Omental fat pad (tissue), 4 donors: Measurements from ENCODE around the gene GPR89A. TPM values are rescaled to one million over a fixed set of nuclear protein-coding genes. Genes with fewer than 3 reads are reported as not detected.
"Not testable (repeated sequence)": the region's sequence is repeated elsewhere in the genome, so short reads cannot be mapped to it uniquely, and the experiment has no call there.

Experiments
- ATAC-seq: fragments of 150-250 bp; one replicate; pipeline ENCODE4 v1.9.1; 2016; ENCODE audit warnings: mild to moderate bottlenecking, moderate library complexity; ENCODE audit not compliant: low FRiP score
- DNase-seq: peaks from one replicate; pipeline ENCODE4 v3.0.0-alpha.2; 2019; ENCODE audit warnings: low spot score
- total RNA-seq, 4 donors: library from RNA; depleted of rRNA; stranded (reverse); fragments of >200 nt; gene quantifications; one replicate each; pipeline ENCODE4 v1.1.0, GENCODE V29; 2016
- TF ChIP-seq, protein P1 (sequence below), 3 donors: fragments of 450-650 bp; IDR thresholded peaks; one replicate each; pipeline ENCODE4 v1.5.1; 2016 to 2017; ENCODE audit warnings: antibody characterized with exemption in 3 of 3, mild to moderate bottlenecking in 3 of 3, moderate library complexity in 2 of 3

The GPR89A gene
- total RNA-seq, 4 donors from 2014 or later = 27.1 to 44.1 (median 28.2) TPM

DNA sequence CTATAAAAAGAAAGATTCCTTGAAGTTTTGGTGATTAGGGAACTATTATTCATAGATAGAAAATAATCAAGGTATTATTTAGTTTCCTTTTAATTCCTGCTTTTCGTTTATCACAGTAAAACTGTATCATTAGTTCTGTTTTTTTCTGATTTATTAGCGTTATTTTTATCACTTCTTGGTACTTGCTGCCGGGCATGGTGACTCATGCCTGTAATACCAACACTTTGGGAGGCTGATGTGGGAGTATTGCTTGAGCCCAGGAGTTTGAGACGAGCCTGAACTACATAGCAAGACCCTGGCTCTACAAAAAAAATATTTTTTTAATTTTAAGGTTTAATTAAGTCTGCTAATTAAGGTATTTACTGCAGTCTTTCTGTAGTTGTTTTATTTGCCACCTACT lies 57.2 kb downstream of the GPR89A start:
- not testable (repeated sequence) for DNase-seq
- ATAC-seq = peak; percentile 89

GRCh38 chr1:145670995-145671745 lies 63.4 kb downstream of the GPR89A start:
- DNase-seq, ATAC-seq: not testable (repeated sequence)

DNA sequence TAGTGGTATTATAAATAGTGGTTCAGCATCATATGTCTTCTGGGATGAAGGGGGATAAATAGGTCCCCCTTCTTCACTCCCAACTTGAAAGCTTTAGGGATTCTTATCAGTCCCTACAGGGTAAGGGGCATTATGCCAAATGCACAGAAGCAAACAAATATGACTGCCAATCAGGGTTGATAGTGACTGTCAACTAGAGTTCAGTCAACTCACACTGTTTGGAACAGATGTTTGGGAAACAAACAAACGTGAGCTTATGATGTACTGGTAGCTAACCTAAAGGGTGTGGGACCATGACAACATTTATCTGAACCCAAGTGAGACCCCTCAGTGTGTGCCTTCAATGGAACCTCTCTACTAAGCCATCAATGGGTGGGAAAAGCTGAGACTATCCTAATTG lies 65.4 kb downstream of the GPR89A start:
- ATAC-seq, DNase-seq: not testable (repeated sequence)

DNA sequence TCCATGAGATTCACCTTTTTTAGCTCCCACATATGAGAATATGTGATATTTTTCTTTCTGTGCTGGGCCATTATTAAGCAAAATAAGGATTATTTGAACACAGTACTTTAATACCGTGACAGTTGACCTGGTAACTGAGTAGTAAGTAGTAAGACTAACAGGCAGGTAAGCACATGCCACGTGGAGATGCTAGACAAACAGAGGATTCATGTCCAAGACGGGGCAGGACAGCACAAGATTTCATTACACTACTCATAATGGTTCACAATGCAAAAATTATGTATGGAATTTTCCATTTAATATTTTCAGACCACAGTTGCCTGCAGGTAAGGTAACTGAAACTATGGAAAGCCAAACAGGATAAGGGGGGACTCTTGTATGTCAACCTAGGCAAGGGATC lies 77.1 kb downstream of the GPR89A start:
- DNase-seq = not testable (repeated sequence)

GRCh38 chr1:145686078-145686477 lies 78.3 kb downstream of the GPR89A start:
- not testable (repeated sequence) for ATAC-seq, DNase-seq

More for the DNA sequence above, 77.1 kb downstream of the GPR89A start:
- ATAC-seq = not testable (repeated sequence)

GRCh38 chr1:145688328-145688727 lies 80.5 kb downstream of the GPR89A start:
- ATAC-seq (no peak), DNase-seq (no peak)

DNA sequence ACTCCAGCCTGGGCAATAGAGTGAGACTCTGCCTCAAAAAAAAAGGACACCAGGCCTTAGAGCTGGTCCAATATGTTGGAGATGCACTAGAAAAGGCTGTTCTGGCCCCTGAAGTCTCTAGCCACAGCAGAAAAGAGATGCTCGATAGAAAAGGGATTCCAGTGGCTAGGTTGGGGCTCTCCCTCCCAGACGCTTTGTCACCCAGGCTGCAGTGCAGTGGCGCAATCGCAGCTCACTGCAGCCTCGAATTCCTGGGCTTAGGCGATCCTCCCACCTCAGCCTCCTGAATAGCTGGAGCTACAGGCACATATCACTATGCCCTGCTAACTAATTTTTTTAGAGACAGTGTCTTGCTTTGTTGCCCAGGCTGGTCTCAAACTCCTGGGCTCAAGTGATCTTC lies 81.1 kb downstream of the GPR89A start:
- ATAC-seq = no peak
- TF ChIP-seq, protein P1, sequence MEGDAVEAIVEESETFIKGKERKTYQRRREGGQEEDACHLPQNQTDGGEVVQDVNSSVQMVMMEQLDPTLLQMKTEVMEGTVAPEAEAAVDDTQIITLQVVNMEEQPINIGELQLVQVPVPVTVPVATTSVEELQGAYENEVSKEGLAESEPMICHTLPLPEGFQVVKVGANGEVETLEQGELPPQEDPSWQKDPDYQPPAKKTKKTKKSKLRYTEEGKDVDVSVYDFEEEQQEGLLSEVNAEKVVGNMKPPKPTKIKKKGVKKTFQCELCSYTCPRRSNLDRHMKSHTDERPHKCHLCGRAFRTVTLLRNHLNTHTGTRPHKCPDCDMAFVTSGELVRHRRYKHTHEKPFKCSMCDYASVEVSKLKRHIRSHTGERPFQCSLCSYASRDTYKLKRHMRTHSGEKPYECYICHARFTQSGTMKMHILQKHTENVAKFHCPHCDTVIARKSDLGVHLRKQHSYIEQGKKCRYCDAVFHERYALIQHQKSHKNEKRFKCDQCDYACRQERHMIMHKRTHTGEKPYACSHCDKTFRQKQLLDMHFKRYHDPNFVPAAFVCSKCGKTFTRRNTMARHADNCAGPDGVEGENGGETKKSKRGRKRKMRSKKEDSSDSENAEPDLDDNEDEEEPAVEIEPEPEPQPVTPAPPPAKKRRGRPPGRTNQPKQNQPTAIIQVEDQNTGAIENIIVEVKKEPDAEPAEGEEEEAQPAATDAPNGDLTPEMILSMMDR (IDR thresholded peaks at IDR 0.05) = no peak
- no peak for DNase-seq

More at GRCh38 chr1:145688328-145688727, 80.5 kb downstream of the GPR89A start:
- TF ChIP-seq, protein P1 (IDR thresholded peaks at IDR 0.05) = no peak

- TF ChIP-seq, protein P1 (IDR thresholded peaks at IDR 0.05) = no peak
- DNase-seq (no peak), ATAC-seq (no peak)
These were observed 82.1 kb downstream of the GPR89A start for GRCh38 chr1:145689922-145690321.

DNA sequence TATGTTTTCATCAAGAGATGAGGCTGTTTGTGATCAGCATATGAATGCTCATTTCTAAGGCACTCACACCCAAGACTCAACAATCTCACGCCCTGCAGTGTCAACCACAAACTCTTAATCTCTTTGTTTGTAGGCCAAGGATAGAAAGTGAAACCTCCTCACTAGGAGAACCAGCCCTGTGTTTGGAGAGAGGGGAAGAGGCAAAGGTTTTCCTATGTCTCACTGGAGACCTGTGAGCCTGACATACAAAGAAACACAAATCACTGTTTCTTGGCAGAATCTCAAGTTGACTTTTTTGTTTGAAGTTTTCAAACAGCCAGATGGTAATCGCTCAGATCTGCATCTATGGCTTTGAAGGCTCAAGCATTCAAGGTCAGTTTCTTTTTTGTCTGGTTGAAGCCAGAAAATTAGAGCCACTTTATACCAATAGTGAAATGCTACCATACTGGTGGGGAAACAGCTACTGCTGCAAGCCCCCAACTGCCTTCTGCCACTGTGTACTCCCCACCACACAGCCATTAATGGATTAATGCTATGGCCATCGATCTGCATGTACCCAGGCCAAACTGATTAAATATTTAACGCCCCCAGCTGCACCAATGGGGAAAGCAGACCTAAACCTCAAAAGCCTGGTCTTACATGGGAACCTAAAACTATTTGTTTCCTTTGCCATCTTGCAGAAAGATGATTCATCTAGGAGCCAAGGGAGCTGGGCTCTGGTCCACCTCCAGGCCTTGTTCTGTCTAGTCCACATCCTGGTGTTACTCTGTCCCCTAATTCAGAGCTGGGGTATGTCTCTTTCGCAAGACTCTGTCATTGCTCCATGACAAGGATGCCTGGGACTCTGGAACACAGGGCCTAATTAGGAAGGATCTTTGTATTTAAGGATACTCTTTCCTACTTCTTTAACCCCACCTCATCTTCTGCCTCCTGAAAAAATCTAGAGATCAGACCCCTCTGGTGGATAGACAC lies 83.1 kb downstream of the GPR89A start:
- DNase-seq (no peak), ATAC-seq (no peak)
- TF ChIP-seq, protein P1 (IDR thresholded peaks at IDR 0.05) = no peak
